ENCODE measurements around the gene CES3. TPM values are rescaled to one million over a fixed set of nuclear protein-coding genes. Genes with fewer than 3 reads are reported as not detected.

Gene CES3
- total RNA-seq, 4 donors from 2014 or later: 1.5 to 7.1 (median 3.6) TPM

DNA sequence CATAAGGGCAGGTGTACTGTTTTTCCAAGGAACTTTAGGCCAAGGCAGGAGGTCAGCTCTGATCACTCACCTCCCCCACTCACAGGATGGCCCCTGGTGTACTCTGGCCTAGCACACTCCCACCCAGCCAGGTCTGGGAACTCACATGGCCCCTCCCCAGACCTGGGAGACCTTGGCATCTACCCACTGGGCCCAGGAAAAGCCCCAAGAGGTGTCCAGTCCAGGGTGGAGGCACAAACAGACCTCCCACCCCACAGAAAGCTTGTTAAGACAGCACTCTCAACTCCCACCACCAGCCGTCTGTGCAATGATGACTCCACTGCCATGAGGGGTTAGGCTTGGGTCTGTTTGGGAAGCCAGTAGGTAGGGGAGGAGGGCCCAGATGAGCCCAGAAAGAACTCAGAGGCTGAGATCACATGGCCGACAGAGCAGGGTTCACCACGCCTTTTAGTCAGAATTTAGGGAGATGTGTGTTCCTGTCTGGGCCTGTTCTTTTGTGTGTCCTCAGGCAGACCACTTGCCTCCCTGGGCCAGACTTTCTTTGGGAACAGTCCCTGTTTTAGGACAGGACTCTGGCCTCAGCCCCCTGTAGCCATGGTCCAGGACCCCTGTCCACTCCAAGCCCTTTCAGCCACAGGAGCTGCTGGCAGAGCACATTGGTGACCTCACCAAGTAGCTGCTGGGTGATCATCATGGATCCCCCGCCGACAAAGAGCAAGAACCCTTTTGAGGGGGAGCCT lies 55.8 kb downstream of the CES3 start:
- H3K27ac ChIP-seq: no peak overlapping the region
- TF ChIP-seq CTCF (IDR thresholded peaks at IDR 0.05) (no peak), POLR2A (IDR thresholded peaks at IDR 0.05) (no peak)
- no peak for DNase-seq

DNA sequence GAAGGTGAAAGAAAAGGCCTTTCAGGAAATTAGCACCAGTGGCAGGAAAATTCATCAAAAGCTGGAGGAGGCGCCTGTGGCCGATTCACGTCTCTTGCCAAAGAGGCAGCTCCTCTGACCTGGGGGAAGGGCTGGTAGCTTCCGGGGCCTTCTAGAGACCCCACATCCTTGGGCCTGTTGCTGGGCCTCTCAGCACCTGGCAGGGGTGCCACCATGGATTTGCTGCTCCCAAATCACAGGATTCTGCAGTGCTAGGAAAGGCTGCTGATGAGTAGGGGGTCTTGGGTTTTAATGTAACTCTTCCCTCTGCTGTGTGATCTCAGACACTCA lies 56.3 kb downstream of the CES3 start:
- TF ChIP-seq POLR2A (IDR thresholded peaks at IDR 0.05) (no peak), CTCF (IDR thresholded peaks at IDR 0.05) (no peak)
- H3K36me3 ChIP-seq: no peaks in the 10 kb centered on the region
- H3K4me3 ChIP-seq: no peak overlapping the region
- H3K4me1 ChIP-seq: peaks cover 10 to 28% (median 13%) of the 10 kb centered on the region in 3 donors
- H3K27me3 ChIP-seq: peaks cover 0 to 20% (median 0%) of the 10 kb centered on the region in 4 donors
- no peak overlapping the region for H3K27ac ChIP-seq
- no peaks in the 10 kb centered on the region for H3K9me3 ChIP-seq
- WGBS, 2 donors: 88 to 93% methylated on average over 3 to 4 of the region's 4 CpGs
- DNase-seq: no peak
- intact Hi-C loops (cut with DNase I): loop anchor here (10.0 kb wide), 1 partner anchor 137 kb away; the partner anchor contains the start of genes B3GNT9, FBXL8 and TRADD

More for the DNA sequence above, 55.8 kb downstream of the CES3 start:
- Histone ChIP-seq H3K4me3 (no peak overlapping the region), H3K27me3 (peaks cover 0 to 20% (median 0%) of the 10 kb centered on the region in 4 donors), H3K36me3 (no peaks in the 10 kb centered on the region), H3K9me3 (no peaks in the 10 kb centered on the region), H3K4me1 (peaks cover 10 to 28% (median 13%) of the 10 kb centered on the region in 3 donors)
- intact Hi-C loops (cut with DNase I): loop anchor here (10.0 kb wide), 1 partner anchor 138 kb away; the partner anchor contains the start of genes B3GNT9, FBXL8 and TRADD
- WGBS, 2 donors: 38 to 60% methylated on average over 1 of the region's 5 CpGs

DNA sequence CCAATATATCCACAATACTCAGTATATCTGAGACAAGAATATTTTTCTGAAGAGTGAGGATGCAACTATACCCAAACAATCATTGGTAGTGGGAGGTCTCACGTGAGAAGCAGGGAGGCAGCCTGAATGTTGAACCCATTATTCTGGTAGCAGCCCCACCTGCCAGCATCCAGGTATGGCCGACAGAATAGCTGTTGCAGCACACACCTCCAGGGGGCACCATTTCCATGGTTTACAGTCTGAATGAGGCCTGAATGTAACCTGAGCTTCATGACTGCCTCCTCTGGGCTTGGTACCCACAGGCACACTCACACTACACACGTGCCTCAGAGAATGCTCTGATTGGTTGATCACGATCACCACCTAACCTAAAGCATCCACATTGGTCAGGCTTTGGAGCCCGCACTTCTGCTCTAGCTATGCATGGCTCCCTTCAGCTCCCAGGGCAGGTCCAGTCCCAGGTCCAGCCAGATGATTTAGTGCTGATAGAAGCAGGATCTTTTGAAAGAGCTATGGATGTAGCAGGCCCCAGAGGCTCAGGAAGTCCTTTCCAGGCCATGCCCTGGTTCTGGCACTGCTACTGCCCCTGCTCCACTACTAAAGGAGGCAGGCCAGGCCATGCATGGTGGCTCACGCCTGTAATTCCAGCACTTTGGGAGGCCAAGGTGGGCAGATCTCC lies 56.9 kb downstream of the CES3 start:
- peaks cover 10 to 27% (median 13%) of the 10 kb centered on the region in 3 donors for H3K4me1 ChIP-seq
- WGBS, 2 donors: 26% methylated on average over 3 to 4 of the region's 6 CpGs
- intact Hi-C loops (cut with DNase I): loop anchor here (10.0 kb wide), 1 partner anchor 137 kb away; the partner anchor contains the start of genes B3GNT9, FBXL8 and TRADD
- H3K4me3 ChIP-seq: no peak overlapping the region
- H3K9me3 ChIP-seq: no peaks in the 10 kb centered on the region
- no peak for DNase-seq
- H3K36me3 ChIP-seq: no peaks in the 10 kb centered on the region
- H3K27ac ChIP-seq: no peak overlapping the region
- TF ChIP-seq CTCF (IDR thresholded peaks at IDR 0.05) (peak; percentile 61 to 91 (median 74)), POLR2A (IDR thresholded peaks at IDR 0.05) (no peak)
- H3K27me3 ChIP-seq: peaks cover 0 to 20% (median 0%) of the 10 kb centered on the region in 4 donors

DNA sequence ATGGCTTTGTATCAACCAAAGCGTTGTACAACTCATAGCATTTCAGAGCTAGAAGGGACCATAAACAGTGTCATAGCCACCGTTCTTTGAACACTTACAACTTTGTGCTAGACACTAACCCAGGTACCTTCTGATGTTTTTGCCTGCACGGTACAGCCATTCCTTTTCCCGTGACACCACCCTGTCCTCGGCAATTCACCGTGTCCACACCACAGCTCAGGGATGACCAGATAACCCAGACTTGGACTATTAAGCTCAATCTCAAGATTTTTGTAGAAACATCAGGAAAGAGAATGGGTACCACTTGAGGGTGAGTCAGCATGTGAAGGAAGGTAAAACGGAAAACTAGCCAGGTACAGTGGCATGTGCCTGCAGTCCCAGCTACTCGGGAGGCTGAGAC lies 58.1 kb downstream of the CES3 start:
- no peak for DNase-seq
- 73 to 82% methylated on average over 8 of the region's 8 CpGs for WGBS, 2 donors
- Histone ChIP-seq H3K36me3 (no peaks in the 10 kb centered on the region), H3K4me1 (peaks cover 6 to 15% (median 6%) of the 10 kb centered on the region in 3 donors), H3K27ac (no peak overlapping the region), H3K4me3 (no peak overlapping the region), H3K27me3 (peaks cover 0 to 8% (median 0%) of the 10 kb centered on the region in 4 donors), H3K9me3 (no peaks in the 10 kb centered on the region)
- TF ChIP-seq CTCF (IDR thresholded peaks at IDR 0.05): no peak
- TF ChIP-seq POLR2A (IDR thresholded peaks at IDR 0.05): no peak
- intact Hi-C loops (cut with DNase I): loop anchor here (10.0 kb wide), 1 partner anchor 136 kb away; the partner anchor contains the start of genes B3GNT9, FBXL8 and TRADD

GRCh38 chr16:67021321-67021720 lies 60.3 kb downstream of the CES3 start:
- DNase-seq: no peak
- Histone ChIP-seq H3K4me3 (no peak overlapping the region), H3K27ac (no peak overlapping the region), H3K9me3 (no peaks in the 10 kb centered on the region), H3K36me3 (no peaks in the 10 kb centered on the region), H3K4me1 (peaks cover 0 to 5% (median 0%) of the 10 kb centered on the region in 3 donors), H3K27me3 (no peaks in the 10 kb centered on the region)
- TF ChIP-seq POLR2A (IDR thresholded peaks at IDR 0.05) (no peak), CTCF (IDR thresholded peaks at IDR 0.05) (no peak)
- intact Hi-C loops (cut with DNase I): no loop called here
- 75 to 86% methylated on average over 3 of the region's 3 CpGs for WGBS, 2 donors
